K562 (cell line): Measurements from ENCODE around the gene TMA7B. TPM values are rescaled to one million over a fixed set of nuclear protein-coding genes. Genes with fewer than 3 reads are reported as not detected.
A peak's percentile ranks its signal among the peaks of the same experiment; 100 is the strongest.

ENCODE experiments used
- BACH1 ChIP-seq: fragments of 200-800 bp; sonication (Bioruptor generic); IDR thresholded peaks from 2 replicates; pipeline ENCODE4 v1.6.1; 2016; ENCODE audit warnings: missing genetic modification characterization, missing compliant biosample characterization
- BRF2 ChIP-seq: IDR thresholded peaks from 3 replicates; pipeline ENCODE4 v1.6.1; 2011; ENCODE audit warnings: borderline replicate concordance, mild to moderate bottlenecking; ENCODE audit not compliant: insufficient read length, insufficient read depth
- CBX2 ChIP-seq: fragments of 200-600 bp; sonication (generic); IDR thresholded peaks from one replicate; pipeline ENCODE4 v1.6.1; 2012; ENCODE audit warnings: mild to moderate bottlenecking, low read length, inconsistent platforms; ENCODE audit not compliant: insufficient read depth, poor library complexity, severe bottlenecking
- CEBPG ChIP-seq, 3 experiments: fragments of 200-800 bp in 1 of 3; sonication (Bioruptor generic) in 1 of 3; sonication (generic) in 1 of 3; formaldehyde crosslinking in 1 of 3; IDR thresholded peaks in 2 of 3; conservative IDR thresholded peaks in 1 of 3; 2 replicates each; pipeline versions ENCODE4 v1.6.1 to v1.8.0; 2016 to 2022; ENCODE audit warnings: missing compliant biosample characterization in 2 of 3, missing genetic modification characterization in 2 of 3, mild to moderate bottlenecking in 1 of 3, missing genetic modification reagents in 1 of 3
- DPF2 ChIP-seq: fragments of 450-650 bp; IDR thresholded peaks from 2 replicates; pipeline ENCODE4 v1.6.1; 2016
- FOXJ3 ChIP-seq: sonication (generic); formaldehyde crosslinking; IDR thresholded peaks from 2 replicates; pipeline ENCODE4 v1.4.0; 2020; ENCODE audit warnings: mild to moderate bottlenecking, missing genetic modification reagents
- GABPB2 ChIP-seq: fragments of 250-450 bp; sonication (Bioruptor Pico); conservative IDR thresholded peaks from 2 replicates; pipeline ENCODE4 v1.5.1; 2021; ENCODE audit warnings: mild to moderate bottlenecking
- GTF2E2 ChIP-seq: fragments of 200-800 bp; sonication (Bioruptor generic); IDR thresholded peaks from 2 replicates; pipeline ENCODE4 v1.6.1; 2016; ENCODE audit warnings: missing genetic modification characterization, missing compliant biosample characterization
- JUNB ChIP-seq: fragments of 450-650 bp; formaldehyde crosslinking; conservative IDR thresholded peaks from 2 replicates; pipeline ENCODE4 v1.4.0; 2020; ENCODE audit warnings: mild to moderate bottlenecking
- MAZ ChIP-seq, 2 experiments: fragments of 450-650 bp in 1 of 2; sonication (generic) in 1 of 2; formaldehyde crosslinking; IDR thresholded peaks in 1 of 2; conservative IDR thresholded peaks in 1 of 2; 2 replicates each; pipeline versions ENCODE4 v1.4.0 to v1.5.0; 2020; ENCODE audit warnings: mild to moderate bottlenecking in 1 of 2, missing genetic modification reagents in 1 of 2
- MEF2D ChIP-seq: conservative IDR thresholded peaks from 2 replicates; pipeline ENCODE4 v1.6.1; 2016; ENCODE audit warnings: low read depth, missing genetic modification characterization, missing compliant biosample characterization
- NBN ChIP-seq: fragments of 450-650 bp; IDR thresholded peaks from 2 replicates; pipeline ENCODE4 v1.6.1; 2016; ENCODE audit warnings: low read depth, mild to moderate bottlenecking
- NFYB ChIP-seq: IDR thresholded peaks from 2 replicates; pipeline ENCODE4 v1.6.1; 2011; ENCODE audit warnings: mild to moderate bottlenecking, moderate library complexity; ENCODE audit not compliant: insufficient read length; ENCODE audit errors: extremely low read depth
- SP1 ChIP-seq: sonication (generic); formaldehyde crosslinking; IDR thresholded peaks from 2 replicates; pipeline ENCODE4 v1.8.1; 2022; ENCODE audit warnings: mild to moderate bottlenecking, missing genetic modification reagents
- TFAP4 ChIP-seq: sonication (generic); formaldehyde crosslinking; IDR thresholded peaks from 2 replicates; pipeline ENCODE4 v1.8.0; 2022; ENCODE audit warnings: missing genetic modification reagents, mild to moderate bottlenecking, moderate library complexity, borderline replicate concordance
- ZBED1 ChIP-seq: IDR thresholded peaks from 2 replicates; pipeline ENCODE4 v1.6.1; 2014
- ZBTB8A ChIP-seq: fragments of 450-650 bp; IDR thresholded peaks from 2 replicates; pipeline ENCODE4 v1.6.1; 2018; ENCODE audit warnings: mild to moderate bottlenecking, moderate library complexity; ENCODE audit not compliant: partially characterized antibody
- ZNF395 ChIP-seq: fragments of 200-800 bp; sonication (Bioruptor generic); IDR thresholded peaks from 2 replicates; pipeline ENCODE4 v1.6.1; 2017; ENCODE audit warnings: missing genetic modification characterization, missing compliant biosample characterization
- ZNF561 ChIP-seq: fragments of 450-650 bp; formaldehyde crosslinking; conservative IDR thresholded peaks from 2 replicates; pipeline ENCODE4 v1.4.0; 2020; ENCODE audit warnings: mild to moderate bottlenecking, moderate library complexity
- ZNF639 ChIP-seq, 2 experiments: fragments of 200-800 bp in 1 of 2; sonication (Bioruptor generic) in 1 of 2; sonication (generic) in 1 of 2; formaldehyde crosslinking in 1 of 2; IDR thresholded peaks in 1 of 2; conservative IDR thresholded peaks in 1 of 2; 2 replicates each; pipeline versions ENCODE4 v1.5.0 to v1.6.1; 2016 to 2020; ENCODE audit warnings: missing compliant biosample characterization in 1 of 2, missing genetic modification characterization in 1 of 2, missing genetic modification reagents in 1 of 2
- polyA plus RNA-seq, 8 experiments: library from polyadenylated mRNA; depleted of rRNA in 4 of 8; stranded (reverse) in 5 of 8; unstranded in 3 of 8; fragments of >200 nt; fragmentation: Nextera tagmentation in 2 of 8; fragmentation: Illumina TruSeq in 1 of 8; extraction: Ambion mirVana in 2 of 8; extraction: Trizol in 1 of 8; gene quantifications; 2 replicates each; pipeline versions ENCODE4 v1.2.1 to v1.2.3, GENCODE V29; 2011 to 2014; ENCODE audit warnings: inconsistent platforms in 1 of 8, missing spikeins in 1 of 8
- total RNA-seq, 7 experiments: library from RNA; depleted of rRNA in 6 of 7; stranded (reverse); fragments of >200 nt in 6 of 7; fragmentation: Illumina TruSeq in 2 of 7; extraction: Trizol in 2 of 7; gene quantifications; 2 replicates each; pipeline versions ENCODE4 v1.2.1 to v1.2.3, GENCODE V29; 2011 to 2021; ENCODE audit warnings: low replicate concordance in 1 of 7

TMA7B gene
- total and polyA plus RNA-seq, 9 of the 15 experiments (the other 6 are each of a cell fraction or from before 2014, with no cell fraction given): 5.6 to 14.2 (median 11.8) TPM

GRCh38 chr22:39920134-39920743 is 40.0 kb upstream of the TMA7B start (continued):
- no peak for TF ChIP-seq BRF2
- no peak for TF ChIP-seq ZBTB8A
- TF ChIP-seq ZNF639 (CRISPR knock-in tag; conservative IDR thresholded peaks at IDR 0.05 in 1 of 2, IDR thresholded peaks at IDR 0.05 in 1 of 2): peak in 1 of 2 experiments; percentile 29; a peak in 1 of 4 replicates
- TF ChIP-seq JUNB (CRISPR knock-in tag): no peak
- no peak for TF ChIP-seq MEF2D (tag)
- TF ChIP-seq NBN: peak; percentile 66; the same call in 1 of the 2 replicates
- TF ChIP-seq ZNF561 (CRISPR knock-in tag): no peak
- no peak for TF ChIP-seq CEBPG (CRISPR knock-in tag; IDR thresholded peaks at IDR 0.05)
- TF ChIP-seq CEBPG (tag; conservative IDR thresholded peaks at IDR 0.05 in 1 of 2, IDR thresholded peaks at IDR 0.05 in 1 of 2): no peak
- TF ChIP-seq GTF2E2 (tag): no peak
- TF ChIP-seq TFAP4 (CRISPR knock-in tag): 0 out of 2 replicates have a peak, but pooled peaks have one; percentile 25
- no peak for TF ChIP-seq GABPB2 (CRISPR knock-in tag)
- TF ChIP-seq FOXJ3 (CRISPR knock-in tag): no peak
- 0 out of 2 replicates have a peak, but pooled peaks have one; percentile 28 for TF ChIP-seq ZBED1
- TF ChIP-seq SP1: no peak
- TF ChIP-seq NFYB: no peak
- TF ChIP-seq MAZ (CRISPR knock-in tag; conservative IDR thresholded peaks at IDR 0.05 in 1 of 2, IDR thresholded peaks at IDR 0.05 in 1 of 2): no peak
- TF ChIP-seq BACH1 (tag): 0 out of 2 replicates have a peak, but pooled peaks have one; percentile 28
- no peak for TF ChIP-seq ZNF395 (CRISPR knock-in tag)
- no peak for TF ChIP-seq CBX2
- TF ChIP-seq DPF2: peak; percentile 96
